Measurements from ENCODE around the gene WDR27.

Gene WDR27

DNA sequence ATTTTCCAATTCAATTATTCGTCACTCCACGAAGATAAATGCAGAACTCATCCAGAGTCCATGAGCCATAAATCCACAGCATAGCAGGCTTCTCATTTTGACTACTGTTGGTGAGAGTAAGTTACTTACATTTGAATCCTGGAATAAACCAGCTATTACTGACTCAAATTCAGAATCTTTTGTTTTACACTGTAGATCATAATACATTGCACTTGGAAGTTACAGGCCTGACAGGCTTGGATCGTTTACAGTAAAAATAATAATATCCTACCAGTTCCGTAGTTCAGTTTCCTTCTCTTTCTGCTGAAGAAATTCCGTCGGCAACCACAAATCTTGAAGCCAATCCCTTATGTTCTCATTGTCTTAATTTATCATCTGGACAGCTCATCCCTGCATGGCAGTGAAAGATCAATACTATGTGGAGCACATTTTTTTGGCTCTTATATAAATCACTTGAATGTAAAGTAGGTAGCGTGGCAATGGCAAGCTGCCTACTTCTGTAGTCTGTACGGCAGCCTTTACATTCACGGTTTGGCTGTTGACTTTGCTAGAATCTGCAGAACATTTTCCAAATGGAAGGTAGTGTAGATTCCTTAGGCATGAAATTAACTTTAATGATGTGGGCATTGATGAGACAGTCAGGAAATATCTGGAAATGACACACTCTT, 142.9 kb downstream of the WDR27 start:
- Mint-ChIP-seq H3K27ac (no peak overlapping the region), H3K36me3 (ENCODE audit: low read depth) (peaks cover 50% of the 10 kb centered on the region), H3K27me3 (ENCODE audit: low read depth, poor library complexity) (peaks cover 3% of the 10 kb centered on the region), H3K4me1 (peaks cover 2% of the 10 kb centered on the region), H3K9me3 (peaks cover 12% of the 10 kb centered on the region), H3K4me3 (no peak overlapping the region)
- TF ChIP-seq, protein P1, sequence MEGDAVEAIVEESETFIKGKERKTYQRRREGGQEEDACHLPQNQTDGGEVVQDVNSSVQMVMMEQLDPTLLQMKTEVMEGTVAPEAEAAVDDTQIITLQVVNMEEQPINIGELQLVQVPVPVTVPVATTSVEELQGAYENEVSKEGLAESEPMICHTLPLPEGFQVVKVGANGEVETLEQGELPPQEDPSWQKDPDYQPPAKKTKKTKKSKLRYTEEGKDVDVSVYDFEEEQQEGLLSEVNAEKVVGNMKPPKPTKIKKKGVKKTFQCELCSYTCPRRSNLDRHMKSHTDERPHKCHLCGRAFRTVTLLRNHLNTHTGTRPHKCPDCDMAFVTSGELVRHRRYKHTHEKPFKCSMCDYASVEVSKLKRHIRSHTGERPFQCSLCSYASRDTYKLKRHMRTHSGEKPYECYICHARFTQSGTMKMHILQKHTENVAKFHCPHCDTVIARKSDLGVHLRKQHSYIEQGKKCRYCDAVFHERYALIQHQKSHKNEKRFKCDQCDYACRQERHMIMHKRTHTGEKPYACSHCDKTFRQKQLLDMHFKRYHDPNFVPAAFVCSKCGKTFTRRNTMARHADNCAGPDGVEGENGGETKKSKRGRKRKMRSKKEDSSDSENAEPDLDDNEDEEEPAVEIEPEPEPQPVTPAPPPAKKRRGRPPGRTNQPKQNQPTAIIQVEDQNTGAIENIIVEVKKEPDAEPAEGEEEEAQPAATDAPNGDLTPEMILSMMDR (IDR thresholded peaks at IDR 0.05) = no peak
- DNase-seq = no peak

DNA sequence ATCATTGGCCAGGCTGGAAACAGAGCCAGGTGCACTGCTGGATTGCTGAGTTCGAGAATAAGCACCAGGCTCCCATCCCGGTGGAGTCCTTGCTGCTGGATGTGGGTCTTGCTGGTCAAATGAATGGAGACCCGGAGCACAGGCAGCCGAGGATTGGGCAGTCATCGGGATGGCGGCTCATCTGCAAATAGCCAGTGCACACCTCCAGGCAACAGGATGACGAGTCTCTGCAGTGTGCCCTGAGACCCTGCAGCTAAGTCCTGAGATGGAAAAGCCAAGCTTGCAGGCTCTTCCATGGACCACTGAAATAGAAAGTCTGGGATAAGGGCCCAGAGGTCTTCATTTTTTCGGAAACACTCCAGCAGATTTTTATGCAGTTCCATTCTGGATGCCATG, 143.5 kb downstream of the WDR27 start:
- TF ChIP-seq, protein P1 (IDR thresholded peaks at IDR 0.05) = no peak
- Mint-ChIP-seq H3K36me3 (ENCODE audit: low read depth) (peaks cover 45% of the 10 kb centered on the region), H3K9me3 (peaks cover 12% of the 10 kb centered on the region), H3K27me3 (ENCODE audit: low read depth, poor library complexity) (peaks cover 3% of the 10 kb centered on the region), H3K27ac (no peak overlapping the region), H3K4me3 (no peak overlapping the region), H3K4me1 (peaks cover 8% of the 10 kb centered on the region)
- no peak for DNase-seq

DNA sequence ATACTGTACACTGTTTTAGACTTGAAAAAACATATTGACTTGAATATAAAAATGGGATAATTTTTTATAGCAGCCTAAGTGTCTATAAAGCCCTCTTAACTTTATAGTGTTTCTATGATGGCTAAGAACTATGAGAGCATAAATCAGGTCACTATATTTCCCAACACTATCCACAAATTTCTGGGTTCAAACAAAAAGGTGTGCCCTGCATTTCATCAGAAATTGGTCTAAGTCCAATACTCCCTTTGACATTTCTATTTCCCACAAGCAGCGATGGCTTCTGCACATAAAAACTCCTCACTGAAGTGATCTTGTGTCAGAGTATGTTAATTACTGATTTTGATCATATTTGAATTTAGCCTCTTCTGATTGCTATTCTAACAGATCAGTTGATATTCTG, 143.9 kb downstream of the WDR27 start:
- H3K4me3 Mint-ChIP-seq = no peak overlapping the region
- TF ChIP-seq, protein P1 (IDR thresholded peaks at IDR 0.05) = no peak
- H3K27me3 Mint-ChIP-seq (ENCODE audit: low read depth, poor library complexity) = peaks cover 3% of the 10 kb centered on the region
- DNase-seq = no peak
- no peak overlapping the region for H3K27ac Mint-ChIP-seq
- H3K36me3 Mint-ChIP-seq (ENCODE audit: low read depth) = peaks cover 40% of the 10 kb centered on the region
- peaks cover 12% of the 10 kb centered on the region for H3K4me1 Mint-ChIP-seq
- H3K9me3 Mint-ChIP-seq = peaks cover 12% of the 10 kb centered on the region

DNA sequence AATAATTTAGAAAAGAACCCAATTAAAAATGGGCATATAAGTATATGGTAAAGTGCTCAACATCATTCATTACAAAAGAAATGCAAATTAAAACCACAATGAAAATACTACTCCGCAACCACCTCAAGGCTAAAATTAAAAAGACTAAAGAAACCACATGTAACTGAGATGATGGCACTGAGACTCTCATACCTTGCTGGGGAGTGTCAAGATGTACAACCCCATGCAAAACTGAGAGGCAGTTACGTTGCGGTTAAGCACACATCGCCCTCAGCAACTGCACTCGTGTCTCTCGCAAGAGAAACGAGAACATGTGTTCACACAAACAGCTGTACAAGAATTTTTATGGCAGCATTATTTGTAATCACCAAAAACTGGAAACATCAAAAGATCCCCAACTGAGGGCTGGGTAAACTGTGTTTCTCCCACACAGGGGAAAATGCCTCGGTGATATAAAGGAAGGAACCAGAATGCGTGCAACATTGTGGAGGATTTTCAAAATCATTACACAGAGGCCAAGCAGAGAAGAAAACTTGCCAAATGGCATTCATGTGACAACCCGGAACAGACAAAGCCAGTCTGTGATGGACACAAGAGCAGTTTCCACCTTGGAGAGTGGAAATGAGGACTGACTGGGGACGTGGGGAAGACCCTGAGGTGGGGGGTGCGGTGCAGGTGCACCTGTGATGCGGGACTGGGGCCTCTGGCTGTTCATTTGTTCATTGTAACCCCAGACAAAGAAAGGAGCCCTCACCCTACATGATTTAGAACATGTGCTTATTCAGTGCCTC, 144.9 kb downstream of the WDR27 start:
- Mint-ChIP-seq H3K4me3 (no peak overlapping the region), H3K27ac (no peak overlapping the region)

DNA sequence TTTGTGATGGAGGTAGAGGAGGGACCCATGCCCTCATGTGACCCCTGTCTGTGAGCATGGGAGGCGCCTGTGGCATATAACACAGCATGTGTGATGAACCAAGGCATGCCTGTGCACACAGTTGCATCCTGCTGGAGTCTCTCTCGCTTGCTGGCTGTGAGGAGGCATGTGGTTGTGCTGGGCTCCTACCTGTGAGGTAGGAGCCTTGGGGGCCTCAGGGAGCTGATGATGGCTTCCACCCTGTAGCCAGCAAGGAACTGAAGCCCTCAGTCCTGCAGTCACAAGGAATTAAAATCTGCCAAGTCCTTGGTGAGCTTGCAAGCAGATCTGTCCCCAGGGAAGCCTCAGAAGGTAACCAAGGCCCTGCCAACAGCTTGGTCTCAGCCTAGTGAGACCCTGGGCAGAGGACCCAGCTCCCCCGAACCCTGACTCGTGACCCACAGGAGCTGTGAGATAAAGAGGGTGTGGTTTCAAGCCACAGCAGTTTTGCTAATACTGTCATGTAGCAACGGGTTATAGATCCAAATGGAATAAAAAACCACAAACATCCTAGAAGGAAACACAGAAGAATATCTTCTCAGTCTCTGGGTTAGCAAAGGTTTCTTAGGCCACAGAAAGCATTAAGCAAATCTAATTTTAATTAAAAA, 145.7 kb downstream of the WDR27 start:
- Mint-ChIP-seq H3K4me3 (no peak overlapping the region), H3K4me1 (peaks cover 24% of the 10 kb centered on the region), H3K27ac (no peak overlapping the region), H3K27me3 (ENCODE audit: low read depth, poor library complexity) (peaks cover 3% of the 10 kb centered on the region), H3K9me3 (peaks cover 5% of the 10 kb centered on the region), H3K36me3 (ENCODE audit: low read depth) (peaks cover 24% of the 10 kb centered on the region)
- TF ChIP-seq, protein P1 (IDR thresholded peaks at IDR 0.05) = no peak
- DNase-seq = no peak

More for the DNA sequence above, 144.9 kb downstream of the WDR27 start:
- H3K4me1 Mint-ChIP-seq = peaks cover 22% of the 10 kb centered on the region
- TF ChIP-seq, protein P1 (IDR thresholded peaks at IDR 0.05) = no peak
- H3K36me3 Mint-ChIP-seq (ENCODE audit: low read depth) = peaks cover 31% of the 10 kb centered on the region
- no peak for DNase-seq
- peaks cover 3% of the 10 kb centered on the region for H3K27me3 Mint-ChIP-seq (ENCODE audit: low read depth, poor library complexity)
- peaks cover 7% of the 10 kb centered on the region for H3K9me3 Mint-ChIP-seq

All from nephron progenitor cell (in vitro differentiated cells).